GF-D8 (cell line): ENCODE results near the gene EFL1.

Source experiments
- DNase-seq: peaks from one replicate; lab custom pipeline; 2025; lab: John Stamatoyannopoulos, UW

The EFL1 gene

GRCh38 chr15:82150645-82151044 lies 111.9 kb downstream of the EFL1 start:
- DNase-seq: no peak

- no peak for DNase-seq
These were observed 115.5 kb downstream of the EFL1 start for GRCh38 chr15:82146990-82147461.

GRCh38 chr15:82146576-82146975 lies 116.0 kb downstream of the EFL1 start:
- no peak for DNase-seq

GRCh38 chr15:82143390-82144385 lies 118.8 kb downstream of the EFL1 start:
- DNase-seq: no peak

GRCh38 chr15:82140886-82141285 lies 121.6 kb downstream of the EFL1 start:
- DNase-seq: no peak

GRCh38 chr15:82139823-82140268 lies 122.7 kb downstream of the EFL1 start:
- no peak for DNase-seq

- DNase-seq: no peak
These were observed 124.2 kb downstream of the EFL1 start for GRCh38 chr15:82138306-82138705.

- no peak for DNase-seq
These were observed 125.3 kb downstream of the EFL1 start for GRCh38 chr15:82137261-82137660.

GRCh38 chr15:82136120-82136519 lies 126.4 kb downstream of the EFL1 start:
- DNase-seq: no peak

- DNase-seq: no peak
These were observed 126.9 kb downstream of the EFL1 start for GRCh38 chr15:82135638-82136037.

- DNase-seq: no peak
These were observed 128.1 kb downstream of the EFL1 start for GRCh38 chr15:82134461-82134860.

GRCh38 chr15:82133251-82133650 lies 129.3 kb downstream of the EFL1 start:
- DNase-seq: no peak

- DNase-seq: no peak
These were observed 129.8 kb downstream of the EFL1 start for GRCh38 chr15:82132742-82133141.

- DNase-seq: no peak
These were observed 130.4 kb downstream of the EFL1 start for GRCh38 chr15:82132096-82132495.

- no peak for DNase-seq
These were observed 132.3 kb downstream of the EFL1 start for GRCh38 chr15:82130248-82130647.

- no peak for DNase-seq
These were observed 132.8 kb downstream of the EFL1 start for GRCh38 chr15:82129761-82130160.

- DNase-seq: no peak
These were observed 133.3 kb downstream of the EFL1 start for GRCh38 chr15:82129149-82129692.

GRCh38 chr15:82128401-82129148 lies 134.0 kb downstream of the EFL1 start:
- DNase-seq: no peak

GRCh38 chr15:82127581-82127980 lies 135.0 kb downstream of the EFL1 start:
- DNase-seq: no peak

- DNase-seq: no peak
These were observed 136.2 kb downstream of the EFL1 start for GRCh38 chr15:82126346-82126745.

GRCh38 chr15:82124331-82125263 lies 137.9 kb downstream of the EFL1 start:
- DNase-seq: no peak
